HepG2 (cell line): ENCODE measurements around the gene CPM. TPM values are rescaled to one million over a fixed set of nuclear protein-coding genes. Genes with fewer than 3 reads are reported as not detected.

Experiments
- AFF4 ChIP-seq: sonication (generic); formaldehyde crosslinking; IDR thresholded peaks from 2 replicates; pipeline ENCODE4 v1.4.0; 2020; ENCODE audit warnings: missing genetic modification reagents
- ARNT2 ChIP-seq: sonication (generic); formaldehyde crosslinking; IDR thresholded peaks from 2 replicates; pipeline ENCODE4 v1.8.0; 2022; ENCODE audit warnings: mild to moderate bottlenecking, low read depth, missing genetic modification reagents, moderate library complexity
- ASH2L ChIP-seq: fragments of 300-600, 200-600 bp; sonication (generic); IDR thresholded peaks from 2 replicates; pipeline ENCODE4 v1.7.0; 2017; ENCODE audit warnings: low read depth, mild to moderate bottlenecking, moderate library complexity, mixed read lengths, low read length; ENCODE audit not compliant: insufficient read length
- GTF3A ChIP-seq: sonication (generic); formaldehyde crosslinking; conservative IDR thresholded peaks from 2 replicates; pipeline ENCODE4 v1.4.0; 2020; ENCODE audit warnings: mild to moderate bottlenecking, missing genetic modification reagents
- HDAC2 ChIP-seq: sonication (generic); formaldehyde crosslinking; IDR thresholded peaks from 2 replicates; pipeline ENCODE4 v1.4.0; 2020; ENCODE audit warnings: missing genetic modification reagents
- MNT ChIP-seq: fragments of 450-650 bp; IDR thresholded peaks from 2 replicates; pipeline ENCODE4 v1.6.1; 2016
- MTF1 ChIP-seq: sonication (generic); formaldehyde crosslinking; IDR thresholded peaks from 2 replicates; pipeline ENCODE4 v1.5.0; 2020; ENCODE audit warnings: missing genetic modification reagents
- NFE2L1 ChIP-seq: sonication (generic); formaldehyde crosslinking; IDR thresholded peaks from 2 replicates; pipeline ENCODE4 v1.4.0; 2020; ENCODE audit warnings: missing genetic modification reagents, mild to moderate bottlenecking, borderline replicate concordance
- POLR2AphosphoS5 ChIP-seq: IDR thresholded peaks from 2 replicates; pipeline ENCODE4 v1.6.1; 2012; ENCODE audit warnings: low read depth, low read length
- POLR2G ChIP-seq: fragments of 200-400 bp; formaldehyde crosslinking; IDR thresholded peaks from 2 replicates; pipeline ENCODE4 v1.6.1; 2018; ENCODE audit warnings: mild to moderate bottlenecking, low read depth, low read length, moderate library complexity
- RBAK ChIP-seq: sonication (generic); formaldehyde crosslinking; IDR thresholded peaks from 2 replicates; pipeline ENCODE4 v1.5.1; 2020; ENCODE audit warnings: mild to moderate bottlenecking, missing genetic modification reagents
- TEF ChIP-seq: sonication (generic); formaldehyde crosslinking; IDR thresholded peaks from 2 replicates; pipeline ENCODE4 v1.5.0; 2020; ENCODE audit warnings: missing genetic modification reagents
- ZBED4 ChIP-seq: sonication (generic); formaldehyde crosslinking; IDR thresholded peaks from 2 replicates; pipeline ENCODE4 v1.4.0; 2020; ENCODE audit warnings: missing genetic modification reagents, borderline replicate concordance
- ZNF513 ChIP-seq: sonication (generic); formaldehyde crosslinking; conservative IDR thresholded peaks from 2 replicates; pipeline ENCODE4 v1.5.0; 2020; ENCODE audit warnings: missing genetic modification reagents
- ZNF768 ChIP-seq: sonication (generic); formaldehyde crosslinking; IDR thresholded peaks from 2 replicates; pipeline ENCODE4 v1.4.0; 2020; ENCODE audit warnings: missing genetic modification reagents
- polyA plus RNA-seq, 8 experiments: library from polyadenylated mRNA; depleted of rRNA in 3 of 8; stranded (reverse) in 7 of 8; unstranded in 1 of 8; fragments of >200 nt; fragmentation: Illumina TruSeq in 4 of 8; extraction: Trizol in 4 of 8; gene quantifications; 2 replicates each; pipeline versions ENCODE4 v1.2.1 to v1.2.3, GENCODE V29; 2011 to 2016; ENCODE audit warnings: low read depth in 4 of 8, missing spikeins in 1 of 8, mixed read lengths in 1 of 8; ENCODE audit not compliant: insufficient read depth in 1 of 8
- total RNA-seq, 5 experiments: library from RNA; depleted of rRNA; stranded (reverse); fragments of >200 nt; fragmentation: Illumina TruSeq; extraction: Trizol; gene quantifications; 2 replicates each; pipeline ENCODE4 v1.2.3, GENCODE V29; 2016; ENCODE audit warnings: low read depth in 1 of 5

Gene CPM
- total and polyA plus RNA-seq, 2 of the 13 experiments (the other 11 are each of a cell fraction or from before 2014, with no cell fraction given) = not detected

- TF ChIP-seq TEF = no peak
- no peak for TF ChIP-seq NFE2L1 (CRISPR knock-in tag)
- 0 out of 2 replicates have a peak, but pooled peaks have one; percentile 17 for TF ChIP-seq AFF4 (CRISPR knock-in tag)
- TF ChIP-seq POLR2G = peak; percentile 67
- no peak for TF ChIP-seq ZBED4 (CRISPR knock-in tag)
- no peak for TF ChIP-seq ZNF513 (CRISPR knock-in tag)
- TF ChIP-seq HDAC2 (CRISPR knock-in tag) = no peak
- no peak for TF ChIP-seq ZNF768
- TF ChIP-seq RBAK (CRISPR knock-in tag) = no peak
- peak; percentile 58 for TF ChIP-seq POLR2AphosphoS5
- no peak for TF ChIP-seq MTF1
- no peak for TF ChIP-seq MNT
- no peak for TF ChIP-seq ASH2L
- no peak for TF ChIP-seq ARNT2
- no peak for TF ChIP-seq GTF3A (CRISPR knock-in tag)
Observed at GRCh38 chr12:68844318-68844745, 88.6 kb downstream of the CPM start (continued).
